ENCODE measurements around the gene ZSCAN12.
A peak's percentile ranks its signal among the peaks of the same experiment; 100 is the strongest.

ZSCAN12 gene

GRCh38 chr6:28353981-28354676, 45.4 kb downstream of the ZSCAN12 start:
- DNase-seq (ENCODE audit: low read depth) = no peak

- DNase-seq (ENCODE audit: low read depth) = no peak
Observed at GRCh38 chr6:28353356-28353755, 46.2 kb downstream of the ZSCAN12 start.

GRCh38 chr6:28351493-28351925, 48.0 kb downstream of the ZSCAN12 start:
- DNase-seq (ENCODE audit: low read depth) = no peak

DNA sequence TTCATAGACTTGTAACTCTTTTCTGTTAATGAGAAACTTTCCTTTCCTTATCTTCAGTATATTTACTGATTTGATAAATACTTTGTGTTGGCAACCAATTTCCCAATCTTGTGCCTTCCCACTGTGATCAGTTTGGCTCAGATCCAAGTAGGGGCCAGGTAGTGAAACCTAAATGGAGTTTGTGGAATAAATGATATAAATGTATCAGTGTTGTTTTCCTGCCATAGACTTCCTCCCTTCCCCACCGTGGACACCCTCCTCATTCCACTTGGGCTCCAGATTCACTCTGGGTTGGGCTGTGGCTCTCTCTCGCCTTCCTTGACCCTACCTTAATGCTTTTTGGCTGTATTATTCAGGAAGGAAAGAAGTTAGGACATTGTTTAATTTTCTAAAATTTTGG, 48.5 kb downstream of the ZSCAN12 start:
- no peak for DNase-seq (ENCODE audit: low read depth)

- no peak for DNase-seq (ENCODE audit: low read depth)
Observed at GRCh38 chr6:28349892-28350737, 49.4 kb downstream of the ZSCAN12 start, which contains the start of gene ZKSCAN3. Gene ZKSCAN3, plus strand, starts transcription at chr6:28349947. Its CDS starts 9,640 bp downstream, at chr6:28359587.

GRCh38 chr6:28349344-28349891, 50.1 kb downstream of the ZSCAN12 start:
- no peak for DNase-seq (ENCODE audit: low read depth)

DNA sequence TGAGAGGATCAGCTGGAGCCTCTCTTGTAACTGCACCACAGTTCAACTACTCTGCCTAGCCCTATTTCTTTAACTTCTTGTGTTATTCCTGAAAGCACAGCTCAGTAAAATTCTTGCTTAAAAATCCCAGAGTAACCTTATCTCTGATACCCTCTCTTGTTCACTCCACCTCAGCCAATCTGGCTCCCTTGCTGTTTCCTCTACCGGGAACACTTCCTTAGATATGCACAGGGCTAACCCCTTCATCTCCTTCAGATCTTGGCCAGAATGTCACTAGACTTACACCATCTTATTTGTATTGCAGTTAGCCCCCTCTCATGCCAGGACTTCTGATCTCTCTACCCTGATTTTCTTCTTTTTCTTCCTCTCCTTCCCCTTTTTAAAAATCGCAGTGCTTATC, 52.4 kb downstream of the ZSCAN12 start:
- no peak for DNase-seq (ENCODE audit: low read depth)

DNA sequence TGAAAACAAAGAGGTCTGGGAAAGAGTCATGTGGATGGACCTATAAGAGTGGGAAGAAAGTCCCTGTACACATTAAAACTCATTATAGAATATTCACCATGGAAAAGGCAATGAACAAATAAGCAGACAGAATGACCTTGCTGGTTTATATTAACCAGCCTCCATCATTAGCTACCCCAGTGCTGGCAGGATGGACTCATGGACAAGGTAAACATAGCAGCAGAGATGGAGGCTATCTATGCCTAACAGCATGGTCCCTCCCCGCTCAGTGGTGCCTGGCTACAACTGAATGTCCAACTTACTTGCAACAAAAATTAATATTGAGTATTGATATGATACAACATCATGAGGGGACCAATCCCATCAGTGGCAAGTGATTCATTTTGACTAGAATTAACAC, 54.3 kb downstream of the ZSCAN12 start:
- no peak for DNase-seq (ENCODE audit: low read depth)

GRCh38 chr6:28343898-28344677, 55.5 kb downstream of the ZSCAN12 start:
- DNase-seq (ENCODE audit: low read depth) = no peak

DNA sequence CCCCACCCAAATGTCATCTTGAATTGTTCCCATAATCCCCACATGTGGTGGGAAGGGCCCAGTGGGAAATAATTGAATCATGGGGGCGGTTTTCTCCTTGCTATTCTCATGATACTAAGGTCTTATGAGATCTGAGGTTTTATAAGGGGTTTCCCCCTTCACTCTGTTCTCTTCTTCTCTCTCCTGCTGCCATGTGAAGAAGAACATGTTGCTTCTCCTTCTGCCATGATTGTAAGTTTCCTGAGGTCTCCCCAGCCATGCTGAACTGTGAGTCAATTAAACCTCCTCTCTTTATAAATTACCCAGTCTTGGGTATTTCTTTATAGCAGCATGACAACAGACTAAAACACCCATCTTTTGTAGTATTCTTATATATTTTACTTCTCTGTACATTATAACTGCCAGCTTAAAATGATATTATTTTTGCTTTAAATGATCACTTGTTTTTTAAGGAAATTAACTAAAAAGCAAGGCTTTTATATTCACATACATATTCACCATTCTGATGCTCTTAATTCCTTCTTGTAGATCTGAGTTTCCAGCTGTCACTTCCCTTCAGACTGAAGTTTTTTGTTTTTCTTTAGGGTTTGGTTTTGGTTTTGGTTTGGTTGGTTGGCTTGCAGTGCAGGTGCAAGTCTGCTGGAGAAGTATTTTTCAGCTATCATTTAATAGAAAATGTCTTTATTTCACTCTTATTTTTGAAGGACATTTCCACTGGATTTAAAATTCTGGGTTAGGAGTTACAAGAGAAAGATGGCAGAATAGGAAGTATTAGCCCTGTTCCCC, 59.0 kb downstream of the ZSCAN12 start:
- DNase-seq (ENCODE audit: low read depth) = no peak

GRCh38 chr6:28337121-28337520, 62.4 kb downstream of the ZSCAN12 start:
- DNase-seq (ENCODE audit: low read depth) = no peak

GRCh38 chr6:28336284-28337120, 63.0 kb downstream of the ZSCAN12 start:
- DNase-seq (ENCODE audit: low read depth) = no peak

GRCh38 chr6:28335564-28336283, 63.8 kb downstream of the ZSCAN12 start, which contains the start of gene ZSCAN31:
Gene ZSCAN31, minus strand, starts transcription at chr6:28336148. Its CDS starts 6,465 bp downstream, at chr6:28329683.
- peak; percentile 99 for DNase-seq (ENCODE audit: low read depth)

DNA sequence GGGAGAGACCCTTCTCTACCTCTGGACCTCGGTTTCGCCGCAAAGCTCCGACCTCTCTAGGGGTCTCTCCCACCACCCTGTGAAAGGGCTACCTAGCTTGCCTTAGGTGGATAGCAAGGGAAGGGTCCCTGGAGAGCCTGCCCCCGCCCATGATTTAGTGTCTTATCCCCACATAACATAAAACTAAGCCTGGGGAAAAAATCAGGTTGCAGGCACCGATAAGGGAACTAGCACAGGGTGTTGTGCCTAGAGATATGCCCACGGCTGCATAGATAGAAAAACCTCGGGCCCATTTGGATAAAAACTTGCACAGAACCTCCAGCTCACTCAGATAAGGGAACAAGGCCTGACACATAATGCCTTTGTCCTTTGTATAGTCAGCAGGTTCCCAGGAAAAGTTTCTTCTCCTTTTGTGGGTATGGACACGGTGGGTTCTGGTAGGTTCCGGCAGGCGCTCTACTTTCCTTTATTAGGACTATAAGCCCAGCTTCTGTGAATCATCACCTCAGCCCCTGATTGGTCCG, 64.4 kb downstream of the ZSCAN12 start:
- DNase-seq (ENCODE audit: low read depth) = no peak

DNA sequence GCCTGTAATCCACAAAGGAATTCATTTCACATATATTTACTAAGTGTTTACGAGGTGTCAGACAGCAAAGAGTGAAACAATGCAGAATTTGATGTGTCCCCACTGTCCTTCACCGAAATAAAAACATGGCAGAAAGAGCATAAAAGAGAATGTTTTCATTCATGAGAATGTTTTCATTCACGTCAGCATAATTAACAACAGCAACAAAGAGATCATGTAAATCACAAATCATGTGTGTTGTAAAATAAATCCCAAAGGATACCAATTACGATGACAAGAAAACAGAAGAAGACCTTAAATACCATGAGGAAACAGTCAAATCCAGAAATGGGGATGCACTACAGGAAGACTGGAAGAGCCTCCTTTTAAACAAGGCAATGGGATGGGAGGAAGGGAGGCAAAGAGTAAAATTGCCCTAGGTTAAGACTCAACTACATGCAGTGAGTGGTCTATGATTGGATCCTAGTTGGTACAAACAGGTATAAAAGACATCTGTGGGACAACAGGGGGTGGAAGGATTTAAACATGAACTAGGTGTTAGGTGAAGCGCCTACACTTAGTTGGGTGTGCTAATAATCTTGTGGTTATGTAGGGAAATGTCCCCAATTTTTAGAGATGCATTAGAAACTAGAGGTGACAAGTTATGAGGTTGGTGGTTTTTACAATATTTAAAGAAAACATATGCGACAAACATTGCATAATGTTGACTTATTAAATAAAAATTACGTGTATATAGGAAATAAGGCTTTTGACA, 65.1 kb downstream of the ZSCAN12 start:
- DNase-seq (ENCODE audit: low read depth) = no peak

GRCh38 chr6:28333599-28334018, 65.9 kb downstream of the ZSCAN12 start:
- DNase-seq (ENCODE audit: low read depth) = no peak

- no peak for DNase-seq (ENCODE audit: low read depth)
Observed at GRCh38 chr6:28333047-28333446, 66.5 kb downstream of the ZSCAN12 start.

GRCh38 chr6:28330041-28330440, 69.5 kb downstream of the ZSCAN12 start:
- DNase-seq (ENCODE audit: low read depth) = no peak
